ENCODE results near the gene HMGN4. TPM values are rescaled to one million over a fixed set of nuclear protein-coding genes. Genes with fewer than 3 reads are reported as not detected.

Gene HMGN4
- total RNA-seq, 1 experiment from 2014 or later: 73.8 TPM

DNA sequence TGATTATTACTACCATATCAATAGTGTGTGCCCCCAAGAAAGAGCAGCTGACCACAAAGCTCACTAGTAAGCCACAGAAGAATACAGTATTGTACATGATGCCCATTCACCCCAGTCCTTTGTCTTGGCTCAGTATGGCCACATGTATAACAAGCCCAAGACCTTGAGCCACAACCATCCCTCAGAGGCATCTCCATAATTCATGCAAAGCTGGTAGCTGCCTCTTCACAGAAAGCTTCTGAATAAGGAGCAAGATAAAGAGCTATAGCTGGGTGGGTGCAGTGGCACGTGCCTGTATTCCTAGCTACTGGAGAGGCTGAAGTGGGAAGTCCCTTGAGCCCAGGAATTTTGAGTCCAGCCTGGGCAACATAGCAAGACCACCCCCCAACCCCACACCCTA is 42.9 kb upstream of the HMGN4 start:
- Histone ChIP-seq H3K9me3 (ENCODE audit: control insufficient read depth in 1 of 2, insufficient read depth in 1 of 2, low read depth in 1 of 2, low read length in 2 of 2) (no peaks in the 10 kb centered on the region), H3K9ac (ENCODE audit: low read length) (no peak overlapping the region), H4K20me1 (ENCODE audit: insufficient read depth) (no peaks in the 10 kb centered on the region), H2AFZ (ENCODE audit: low read depth, low read length, poor library complexity, severe bottlenecking) (no peak overlapping the region), H3K27ac (ENCODE audit: low read depth, low read length) (no peak overlapping the region), H3K27me3 (ENCODE audit: insufficient read depth, low read length) (no peaks in the 10 kb centered on the region), H3K4me1 (ENCODE audit: control insufficient read depth in 1 of 2, insufficient read depth in 2 of 2, low read length in 2 of 2) (peaks cover 0 to 3% of the 10 kb centered on the region in 2 experiments; a peak in 1 of 4 replicates), H3K4me3 (replicated peaks in 1 of 2; ENCODE audit: low read depth in 1 of 2, low read length in 2 of 2) (no peak overlapping the region), H3K4me2 (ENCODE audit: low read length) (no peak overlapping the region), H3K79me2 (ENCODE audit: insufficient read depth, low read length) (no peaks in the 10 kb centered on the region), H3K36me3 (ENCODE audit: control insufficient read depth in 1 of 2, insufficient read depth in 2 of 2, low read length in 2 of 2) (no peaks in the 10 kb centered on the region), H3K9me2 (ENCODE audit: insufficient read depth) (no peaks in the 10 kb centered on the region)
- no peak for ATAC-seq
- TF ChIP-seq EZH2phosphoT487 (IDR thresholded peaks at IDR 0.05; ENCODE audit: borderline replicate concordance) (no peak), SIN3A (IDR thresholded peaks at IDR 0.05; ENCODE audit: low read depth) (no peak), SP1 (IDR thresholded peaks at IDR 0.05; ENCODE audit: low read depth) (no peak), CBX3 (IDR thresholded peaks at IDR 0.05; ENCODE audit: low read depth) (no peak), ELF1 (IDR thresholded peaks at IDR 0.05; ENCODE audit: borderline replicate concordance, low read depth) (no peak), JUND (IDR thresholded peaks at IDR 0.05) (no peak), RAD21 (IDR thresholded peaks at IDR 0.05; ENCODE audit: low read depth) (no peak), SRF (IDR thresholded peaks at IDR 0.05; ENCODE audit: low read depth) (no peak), POLR2AphosphoS5 (IDR thresholded peaks at IDR 0.05; ENCODE audit: low read depth, low read length) (no peak), ZFX (IDR thresholded peaks at IDR 0.05) (no peak)
- TF ChIP-seq, protein P1, sequence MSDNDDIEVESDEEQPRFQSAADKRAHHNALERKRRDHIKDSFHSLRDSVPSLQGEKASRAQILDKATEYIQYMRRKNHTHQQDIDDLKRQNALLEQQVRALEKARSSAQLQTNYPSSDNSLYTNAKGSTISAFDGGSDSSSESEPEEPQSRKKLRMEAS (IDR thresholded peaks at IDR 0.05): no peak
- TF ChIP-seq, protein P2, sequence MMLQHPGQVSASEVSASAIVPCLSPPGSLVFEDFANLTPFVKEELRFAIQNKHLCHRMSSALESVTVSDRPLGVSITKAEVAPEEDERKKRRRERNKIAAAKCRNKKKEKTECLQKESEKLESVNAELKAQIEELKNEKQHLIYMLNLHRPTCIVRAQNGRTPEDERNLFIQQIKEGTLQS (IDR thresholded peaks at IDR 0.05): no peak
- TF ChIP-seq, protein P3, sequence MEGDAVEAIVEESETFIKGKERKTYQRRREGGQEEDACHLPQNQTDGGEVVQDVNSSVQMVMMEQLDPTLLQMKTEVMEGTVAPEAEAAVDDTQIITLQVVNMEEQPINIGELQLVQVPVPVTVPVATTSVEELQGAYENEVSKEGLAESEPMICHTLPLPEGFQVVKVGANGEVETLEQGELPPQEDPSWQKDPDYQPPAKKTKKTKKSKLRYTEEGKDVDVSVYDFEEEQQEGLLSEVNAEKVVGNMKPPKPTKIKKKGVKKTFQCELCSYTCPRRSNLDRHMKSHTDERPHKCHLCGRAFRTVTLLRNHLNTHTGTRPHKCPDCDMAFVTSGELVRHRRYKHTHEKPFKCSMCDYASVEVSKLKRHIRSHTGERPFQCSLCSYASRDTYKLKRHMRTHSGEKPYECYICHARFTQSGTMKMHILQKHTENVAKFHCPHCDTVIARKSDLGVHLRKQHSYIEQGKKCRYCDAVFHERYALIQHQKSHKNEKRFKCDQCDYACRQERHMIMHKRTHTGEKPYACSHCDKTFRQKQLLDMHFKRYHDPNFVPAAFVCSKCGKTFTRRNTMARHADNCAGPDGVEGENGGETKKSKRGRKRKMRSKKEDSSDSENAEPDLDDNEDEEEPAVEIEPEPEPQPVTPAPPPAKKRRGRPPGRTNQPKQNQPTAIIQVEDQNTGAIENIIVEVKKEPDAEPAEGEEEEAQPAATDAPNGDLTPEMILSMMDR (IDR thresholded peaks at IDR 0.05 in 2 of 3, conservative IDR thresholded peaks at IDR 0.05 in 1 of 3; ENCODE audit: borderline replicate concordance in 1 of 3, insufficient read depth in 1 of 3, low read depth in 2 of 3, low read length in 2 of 3): no peak
- DNase-seq (ENCODE audit: low read depth, low spot score): no peak
- ChIA-PET POLR2A (no interaction called here), CTCF (no interaction called here), RAD21 (ENCODE audit: low non-redundant PET in 1 of 2, low total read pairs in 2 of 2, uncharacterized antibody in 2 of 2, unreplicated experiment in 2 of 2) (no interaction called here)
- intact Hi-C loops (cut with micrococcal nuclease): no loop called here
- BruUV-seq (replicated peaks): no TSS peak

Data from HCT116 (cell line).